ENCODE data around the gene GOLGA2.

DNA sequence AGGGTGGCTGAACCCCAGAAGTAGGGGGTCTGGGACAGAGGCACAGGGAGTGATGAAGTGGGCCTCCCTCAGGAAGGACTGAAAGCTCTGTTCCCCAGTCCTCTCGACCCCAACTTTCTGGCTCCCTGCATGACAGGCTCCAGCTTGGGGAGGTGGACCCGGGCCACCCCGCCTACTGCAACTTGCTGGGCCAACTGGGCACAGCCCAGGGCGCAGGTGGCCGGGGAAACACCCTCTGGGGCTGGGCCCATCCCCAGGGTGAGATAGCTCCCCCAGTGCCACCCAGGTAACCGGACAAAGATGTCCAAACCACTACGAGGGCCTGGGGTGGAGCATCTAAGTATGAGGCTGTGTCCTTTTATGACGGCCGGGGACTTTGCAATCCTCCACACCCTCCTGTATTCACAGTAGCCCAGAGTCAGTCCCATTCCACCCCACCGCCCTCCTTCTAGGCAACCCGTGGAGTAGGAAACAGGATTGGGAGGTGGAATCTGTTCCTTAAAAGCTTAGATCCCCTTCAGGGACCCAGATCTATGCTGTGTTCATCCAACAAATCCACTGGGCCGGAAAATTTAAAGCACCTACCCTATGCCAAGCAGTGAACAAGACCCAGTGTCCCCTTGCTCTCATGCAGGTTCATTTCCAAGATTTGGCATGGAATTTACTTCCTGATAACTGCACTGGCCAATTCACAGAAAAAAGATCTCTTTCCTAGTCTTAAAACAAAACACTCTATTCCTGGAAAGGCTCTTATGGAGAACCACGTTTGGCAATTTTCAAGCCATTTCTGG lies 52.7 kb downstream of the GOLGA2 start:
- no peak for TF ChIP-seq POLR2A (IDR thresholded peaks at IDR 0.05; ENCODE audit: low read depth, low read length)
- no peak for TF ChIP-seq TAF1 (IDR thresholded peaks at IDR 0.05; ENCODE audit: borderline replicate concordance, low read depth, low read length)

Measured in GM12892 (cell line).